HUES6 (cell line): ENCODE results near the gene DAB1.

Source experiments
- H3K27ac ChIP-seq: 2 replicates; pipeline ENCODE4 v1.7.0; 2013; ENCODE audit warnings: low read depth, mild to moderate bottlenecking, low read length, inconsistent platforms
- H3K27me3 ChIP-seq: 2 replicates; pipeline ENCODE4 v1.6.1; 2013; ENCODE audit warnings: low read length; ENCODE audit not compliant: control insufficient read depth, insufficient read depth
- H3K36me3 ChIP-seq: 2 replicates; pipeline ENCODE4 v1.6.1; 2013; ENCODE audit warnings: low read length; ENCODE audit not compliant: control insufficient read depth, insufficient read depth
- H3K4me1 ChIP-seq: 2 replicates; pipeline ENCODE4 v1.6.1; 2013; ENCODE audit warnings: low read length; ENCODE audit not compliant: control insufficient read depth, insufficient read depth
- H3K4me3 ChIP-seq: 2 replicates; pipeline ENCODE4 v1.5.1; 2013; ENCODE audit warnings: low read depth, low read length
- H3K9ac ChIP-seq: one replicate; pipeline ENCODE4 v1.6.1; 2013; ENCODE audit warnings: mild to moderate bottlenecking, low read length
- H3K9me3 ChIP-seq: 2 replicates; pipeline ENCODE4 v1.6.1; 2013; ENCODE audit warnings: low read depth, low read length; ENCODE audit not compliant: control insufficient read depth, insufficient read depth

Gene DAB1

DNA sequence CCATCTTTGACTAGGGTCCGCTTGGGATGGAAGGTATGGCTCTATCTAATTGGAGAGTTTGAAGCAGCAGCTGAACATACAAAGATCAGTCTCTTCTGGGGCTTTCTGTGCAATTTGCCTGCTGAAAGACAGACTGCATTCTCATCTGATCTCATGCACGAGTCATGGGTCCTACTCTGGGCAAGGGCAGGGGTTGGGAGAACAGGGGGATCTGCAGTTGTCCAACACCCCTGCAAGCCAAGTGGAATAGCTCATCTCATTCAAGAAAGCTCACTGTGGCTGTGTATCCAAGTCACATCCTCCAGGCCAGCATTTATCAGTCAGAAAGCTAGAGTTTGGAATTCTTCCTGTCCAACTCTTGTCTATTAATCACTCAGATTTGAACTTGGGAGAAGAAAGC lies 280.9 kb downstream of the DAB1 start:
- Histone ChIP-seq H3K36me3 (no peaks in the 10 kb centered on the region), H3K27me3 (no peaks in the 10 kb centered on the region), H3K4me3 (no peak overlapping the region), H3K9me3 (no peaks in the 10 kb centered on the region), H3K9ac (no peak overlapping the region), H3K4me1 (no peaks in the 10 kb centered on the region), H3K27ac (no peak overlapping the region)

DNA sequence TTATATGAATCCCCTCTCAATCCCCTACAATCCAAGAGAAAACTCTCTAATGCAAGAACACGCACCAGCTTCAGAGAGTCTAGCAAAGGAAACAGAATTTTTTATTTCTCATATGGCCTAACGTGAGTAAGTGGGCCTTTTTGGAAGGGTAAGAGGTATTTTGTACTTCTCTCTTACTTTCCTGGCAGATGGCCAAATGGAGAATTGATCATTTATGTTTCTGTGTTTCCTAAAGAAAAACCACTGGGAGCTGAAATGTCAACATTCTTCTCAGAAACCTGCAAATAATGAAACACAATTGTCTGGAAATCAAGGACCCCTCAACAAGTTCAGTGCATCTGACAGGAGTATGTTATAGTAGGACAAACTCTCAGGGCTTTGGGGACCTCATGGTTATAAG lies 281.7 kb downstream of the DAB1 start:
- Histone ChIP-seq H3K27me3 (no peaks in the 10 kb centered on the region), H3K9ac (no peak overlapping the region), H3K4me3 (no peak overlapping the region), H3K4me1 (no peaks in the 10 kb centered on the region), H3K36me3 (no peaks in the 10 kb centered on the region), H3K9me3 (no peaks in the 10 kb centered on the region), H3K27ac (no peak overlapping the region)

DNA sequence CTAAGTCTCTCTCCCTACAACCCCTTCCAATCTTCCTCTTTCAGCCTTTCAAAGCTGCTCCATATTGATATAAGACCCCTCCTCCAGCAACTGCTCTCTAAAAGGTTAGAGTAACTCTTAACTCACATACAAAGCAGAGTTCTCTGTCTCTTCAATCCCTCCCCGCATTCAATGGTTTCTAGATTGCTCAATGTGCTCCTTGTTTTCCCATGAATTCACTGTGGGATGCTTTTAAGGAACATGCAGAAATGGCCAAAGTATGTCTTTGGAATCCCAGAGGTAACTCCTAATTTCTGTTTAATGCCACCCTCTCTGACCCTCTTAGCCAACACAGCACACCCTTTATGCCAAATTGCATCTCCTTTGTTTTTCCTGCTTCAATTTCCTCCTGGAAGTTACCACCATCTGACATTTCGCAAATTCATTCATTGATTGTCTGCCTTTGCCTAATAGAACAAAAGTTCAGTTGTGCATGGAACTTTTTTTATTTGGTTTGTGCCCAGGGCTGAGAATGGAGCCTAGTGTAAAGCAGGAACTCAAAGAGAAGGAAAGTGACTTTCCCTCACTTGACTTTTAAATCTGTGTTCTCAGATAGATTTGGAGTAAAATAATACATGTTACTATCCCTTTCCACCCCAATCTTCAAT lies 285.3 kb downstream of the DAB1 start:
- Histone ChIP-seq H3K27me3 (no peaks in the 10 kb centered on the region), H3K4me1 (no peaks in the 10 kb centered on the region)

DNA sequence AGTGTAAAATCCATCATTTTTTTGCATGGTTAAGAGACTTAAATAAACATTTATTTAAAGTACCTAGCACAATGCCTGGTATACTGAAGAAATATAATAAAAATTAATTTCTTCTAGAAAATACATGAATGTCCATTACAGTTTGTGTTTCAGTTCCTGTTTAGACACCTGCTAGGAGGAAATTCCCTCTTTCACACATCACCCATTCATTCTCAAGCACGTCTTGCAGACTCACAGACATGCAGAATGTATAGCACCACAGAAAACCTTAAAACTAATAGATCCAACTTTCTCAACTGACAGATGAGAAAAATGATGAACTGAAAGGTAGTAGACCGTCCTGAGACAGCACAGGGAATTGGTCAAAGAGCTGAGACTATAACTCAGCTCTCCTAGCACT lies 285.9 kb downstream of the DAB1 start:
- Histone ChIP-seq H3K27ac (no peak overlapping the region), H3K9me3 (no peaks in the 10 kb centered on the region), H3K4me1 (no peaks in the 10 kb centered on the region), H3K27me3 (no peaks in the 10 kb centered on the region), H3K36me3 (no peaks in the 10 kb centered on the region), H3K4me3 (no peak overlapping the region), H3K9ac (no peak overlapping the region)

More for the DNA sequence above, 285.3 kb downstream of the DAB1 start:
- H3K9ac ChIP-seq = no peak overlapping the region
- no peaks in the 10 kb centered on the region for H3K36me3 ChIP-seq
- H3K9me3 ChIP-seq = no peaks in the 10 kb centered on the region
- no peak overlapping the region for H3K4me3 ChIP-seq
- no peak overlapping the region for H3K27ac ChIP-seq

DNA sequence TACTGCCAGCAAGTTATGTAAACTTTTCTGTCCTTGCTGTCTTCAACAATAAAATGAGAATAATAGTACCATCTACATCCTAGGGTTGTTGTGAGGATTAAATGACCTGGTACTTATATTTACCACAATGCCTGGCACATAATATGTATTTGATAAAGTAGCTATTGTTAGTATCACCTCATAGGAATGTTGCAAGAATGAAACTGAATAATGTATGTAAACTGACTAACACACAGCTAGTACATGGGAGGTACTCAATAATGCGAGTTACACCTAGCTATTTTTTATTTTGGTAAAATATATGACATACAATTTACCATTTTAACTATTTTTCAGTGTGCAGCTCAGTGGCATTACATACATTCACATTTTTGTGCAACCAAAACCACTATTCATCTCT lies 289.1 kb downstream of the DAB1 start:
- H3K9ac ChIP-seq = no peak overlapping the region
- no peaks in the 10 kb centered on the region for H3K27me3 ChIP-seq
- H3K27ac ChIP-seq = no peak overlapping the region

DNA sequence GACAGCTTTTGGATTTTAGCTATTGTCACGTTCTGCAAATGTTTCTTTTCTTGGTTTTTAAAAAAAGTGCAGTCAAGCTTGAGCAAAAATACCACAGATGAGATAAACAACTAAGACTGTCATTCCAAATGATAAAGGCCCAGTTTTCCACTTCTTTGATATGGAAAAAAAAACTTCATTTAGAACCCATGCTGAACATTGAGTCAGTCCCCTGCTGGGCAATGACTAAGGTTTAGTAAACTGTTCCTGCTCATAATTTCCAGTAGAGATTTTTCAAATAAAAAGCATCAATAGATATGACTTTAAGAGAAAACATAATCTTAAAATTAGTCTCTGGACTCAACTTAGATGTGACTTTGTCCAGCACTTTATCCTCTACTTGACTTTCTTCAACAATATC lies 290.2 kb downstream of the DAB1 start:
- H3K4me3 ChIP-seq = no peak overlapping the region
- H3K27ac ChIP-seq = no peak overlapping the region
- H3K36me3 ChIP-seq = no peaks in the 10 kb centered on the region
- H3K9me3 ChIP-seq = no peaks in the 10 kb centered on the region
- H3K9ac ChIP-seq = no peak overlapping the region
- no peaks in the 10 kb centered on the region for H3K27me3 ChIP-seq
- H3K4me1 ChIP-seq = no peaks in the 10 kb centered on the region

More for the DNA sequence above, 289.1 kb downstream of the DAB1 start:
- H3K4me3 ChIP-seq = no peak overlapping the region
- H3K36me3 ChIP-seq = no peaks in the 10 kb centered on the region
- no peaks in the 10 kb centered on the region for H3K9me3 ChIP-seq
- H3K4me1 ChIP-seq = no peaks in the 10 kb centered on the region

DNA sequence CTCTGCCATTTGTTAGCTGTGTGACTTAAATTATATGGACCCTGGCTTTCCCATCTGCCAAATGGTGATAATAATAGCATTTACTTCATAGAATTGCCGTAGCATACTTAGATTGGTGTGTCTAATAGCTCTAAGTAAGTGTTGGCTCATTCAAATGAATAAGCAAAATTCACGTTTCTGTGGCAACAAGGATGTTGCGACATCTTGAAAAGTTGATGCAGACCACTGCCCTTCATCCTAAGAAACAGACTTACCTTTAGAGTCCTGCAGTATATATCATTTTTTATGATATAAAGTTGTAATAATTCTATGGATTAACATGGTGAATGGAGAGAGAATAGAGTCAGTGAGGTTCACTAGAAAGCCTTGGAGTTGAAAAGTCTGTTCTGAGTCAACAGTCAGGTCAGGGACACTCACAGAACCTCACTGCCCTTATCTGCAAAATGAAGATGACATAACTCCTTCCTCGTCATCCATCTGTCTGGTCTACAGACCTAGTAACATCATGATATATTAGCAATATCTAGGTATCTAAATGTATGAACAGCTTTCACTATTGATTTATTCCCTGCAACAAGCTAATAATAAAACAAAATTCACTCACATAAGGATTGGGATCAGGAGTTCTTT lies 290.8 kb downstream of the DAB1 start:
- Histone ChIP-seq H3K27me3 (no peaks in the 10 kb centered on the region), H3K9me3 (no peaks in the 10 kb centered on the region), H3K4me1 (no peaks in the 10 kb centered on the region), H3K36me3 (no peaks in the 10 kb centered on the region), H3K9ac (no peak overlapping the region), H3K4me3 (no peak overlapping the region), H3K27ac (no peak overlapping the region)

DNA sequence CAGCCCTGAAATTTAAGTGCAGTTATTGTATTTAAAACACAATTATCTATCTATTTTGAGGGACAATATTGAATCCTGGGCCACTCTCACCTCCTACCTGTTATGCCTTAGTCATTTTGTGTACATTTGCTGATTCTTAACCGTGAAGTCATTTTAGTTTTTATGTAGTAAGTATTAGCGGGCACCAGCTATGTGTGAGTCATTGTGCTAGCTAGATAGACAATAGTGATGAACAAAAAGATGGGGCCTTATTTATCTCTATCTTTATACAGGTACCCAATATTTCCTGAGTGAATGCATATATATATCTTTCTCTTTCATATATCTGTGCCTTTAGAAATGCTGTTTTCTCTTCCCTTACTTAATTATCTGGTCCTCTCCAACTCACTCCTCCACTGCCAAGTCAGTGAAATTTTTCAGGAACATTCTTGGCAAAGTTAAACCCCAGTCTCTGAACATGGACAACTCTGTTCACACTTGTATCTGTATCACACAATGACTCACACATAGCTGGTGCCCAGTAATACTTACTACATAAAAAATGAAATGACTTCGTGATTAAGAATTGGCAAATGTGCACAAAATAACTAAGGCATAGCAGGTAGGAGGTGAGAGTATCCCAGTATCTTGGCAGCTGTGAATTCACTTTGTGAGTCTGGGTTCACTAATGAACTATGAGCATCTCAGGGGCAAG lies 292.0 kb downstream of the DAB1 start:
- no peaks in the 10 kb centered on the region for H3K27me3 ChIP-seq
- no peaks in the 10 kb centered on the region for H3K36me3 ChIP-seq
- no peak overlapping the region for H3K4me3 ChIP-seq
- H3K27ac ChIP-seq = no peak overlapping the region
- no peaks in the 10 kb centered on the region for H3K9me3 ChIP-seq
- H3K4me1 ChIP-seq = no peaks in the 10 kb centered on the region
- no peak overlapping the region for H3K9ac ChIP-seq

DNA sequence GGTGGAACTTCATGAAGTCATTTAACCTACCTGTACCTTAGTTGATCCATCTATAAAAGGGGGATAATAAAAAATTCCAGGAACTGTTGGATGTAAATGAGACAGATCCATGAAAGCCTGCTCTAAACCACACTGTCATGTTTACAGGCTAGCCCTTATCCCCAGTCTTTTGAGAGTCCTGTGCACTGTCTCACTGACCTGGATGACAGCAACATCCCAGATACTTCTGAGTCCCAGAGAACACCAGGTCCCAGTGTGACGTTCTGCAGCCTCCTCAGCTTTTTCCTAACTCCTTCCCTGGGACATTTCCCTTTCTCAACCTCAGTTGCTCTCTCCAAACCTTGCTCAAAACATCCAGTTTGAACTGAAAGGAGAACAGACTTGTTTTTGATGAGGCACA lies 292.6 kb downstream of the DAB1 start:
- Histone ChIP-seq H3K9me3 (no peaks in the 10 kb centered on the region), H3K27ac (no peak overlapping the region), H3K9ac (no peak overlapping the region), H3K27me3 (no peaks in the 10 kb centered on the region), H3K36me3 (no peaks in the 10 kb centered on the region), H3K4me3 (no peak overlapping the region), H3K4me1 (no peaks in the 10 kb centered on the region)

DNA sequence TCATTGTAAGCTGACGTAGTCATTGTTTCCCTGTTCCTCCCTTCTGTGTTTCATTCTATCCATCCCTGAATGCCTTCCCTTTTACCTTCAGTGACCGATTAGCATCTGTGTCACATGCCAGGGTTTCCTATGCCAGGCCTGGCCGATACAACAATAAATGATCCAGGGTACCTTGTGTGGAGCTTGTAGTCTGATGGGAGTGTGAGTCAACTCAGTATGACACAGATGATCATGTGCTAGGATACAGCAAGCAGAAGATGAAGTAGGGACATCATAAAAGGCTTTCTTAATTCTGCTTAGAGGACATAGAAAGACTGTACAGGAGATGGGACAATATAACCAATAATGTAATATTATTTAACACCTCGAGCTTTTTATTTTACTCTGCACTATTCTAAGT lies 294.0 kb downstream of the DAB1 start:
- Histone ChIP-seq H3K27ac (no peak overlapping the region), H3K4me3 (no peak overlapping the region), H3K27me3 (no peaks in the 10 kb centered on the region), H3K4me1 (no peaks in the 10 kb centered on the region), H3K36me3 (no peaks in the 10 kb centered on the region), H3K9ac (no peak overlapping the region), H3K9me3 (no peaks in the 10 kb centered on the region)

DNA sequence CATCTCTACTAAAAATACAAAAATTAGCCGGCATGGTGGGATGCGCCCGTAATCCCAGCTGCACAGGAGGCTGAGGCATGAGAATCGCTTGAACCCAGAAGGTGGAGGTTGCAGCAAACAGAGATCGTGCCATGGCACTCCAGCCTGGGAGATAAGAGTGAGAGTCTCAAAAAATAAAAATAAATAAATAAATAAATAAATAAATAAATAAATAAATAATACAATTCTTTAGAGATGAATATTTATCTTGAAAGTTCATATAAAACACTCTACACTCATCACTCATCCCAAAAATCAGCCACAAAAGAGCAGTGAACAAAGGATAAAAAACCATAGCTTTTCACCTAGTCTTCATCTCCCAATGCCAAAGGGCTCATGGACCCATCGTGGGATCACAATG lies 295.9 kb downstream of the DAB1 start:
- Histone ChIP-seq H3K27me3 (no peaks in the 10 kb centered on the region), H3K4me3 (no peak overlapping the region), H3K9me3 (no peaks in the 10 kb centered on the region)

More for the DNA sequence above, 295.9 kb downstream of the DAB1 start:
- H3K9ac ChIP-seq = no peak overlapping the region
- no peaks in the 10 kb centered on the region for H3K4me1 ChIP-seq
- H3K36me3 ChIP-seq = no peaks in the 10 kb centered on the region
- no peak overlapping the region for H3K27ac ChIP-seq
